GM10248 (cell line): ENCODE results near the gene GRK2.

ENCODE experiments used
- CTCF ChIA-PET: fragments of 300-600 bp; sonication (Branson Sonifier 250); formaldehyde crosslinking; extraction: SDS; loops from one replicate; lab custom pipeline; 2021; ENCODE audit warnings: antibody characterized with exemption; lab: Yijun Ruan, JAX
- POLR2A ChIA-PET: fragments of 350-650 bp; sonication (Branson Sonifier 250); formaldehyde crosslinking; extraction: SDS; loops from one replicate; lab custom pipeline; 2020; ENCODE audit warnings: antibody characterized with exemption; lab: Yijun Ruan, JAX
- DNase-seq: peaks from one replicate; pipeline ENCODE4 v3.0.0; 2012; ENCODE audit errors: extremely low spot score
- CTCF ChIP-seq: IDR thresholded peaks from 2 replicates; pipeline ENCODE4 v1.5.1; 2012; ENCODE audit warnings: mild to moderate bottlenecking, low read depth; ENCODE audit errors: extremely low read depth, missing control alignments, control extremely low read depth

The GRK2 gene

GRCh38 chr11:67278939-67279588 is 12.8 kb downstream of the GRK2 start:
- ChIA-PET CTCF (interaction anchor here (0.7 to 1.9 kb wide), 4 partner anchors 9 to 38 kb away, joined by 3 to 7 read pairs (median 4); partner anchors contain the start of gene ANKRD13D), POLR2A (no interaction called here)
- no peak for TF ChIP-seq CTCF
- no peak for DNase-seq

- no peak for DNase-seq
- no peak for TF ChIP-seq CTCF
- ChIA-PET CTCF (interaction anchor here (0.7 to 1.9 kb wide), 4 partner anchors 9 to 37 kb away, joined by 3 to 7 read pairs (median 4); partner anchors contain the start of gene ANKRD13D), POLR2A (no interaction called here)
Observed at GRCh38 chr11:67279589-67280340, 13.5 kb downstream of the GRK2 start.

GRCh38 chr11:67280341-67280787 is 14.1 kb downstream of the GRK2 start:
- CTCF ChIA-PET = interaction anchor here (1.3 to 1.9 kb wide), 3 partner anchors 8 to 18 kb away, joined by 3 to 7 read pairs (median 5); partner anchors contain the start of gene ANKRD13D
- TF ChIP-seq CTCF = no peak
- DNase-seq = no peak
- POLR2A ChIA-PET = no interaction called here

- ChIA-PET CTCF (interaction anchor here (1.3 to 1.5 kb wide), 2 partner anchors 9 to 14 kb away, joined by 3 to 4 read pairs; no protein-coding TSS in a partner anchor), POLR2A (no interaction called here)
- no peak for DNase-seq
- no peak for TF ChIP-seq CTCF
Observed at GRCh38 chr11:67280788-67281551, 14.7 kb downstream of the GRK2 start.

GRCh38 chr11:67281552-67282150 is 15.4 kb downstream of the GRK2 start:
- DNase-seq = no peak
- ChIA-PET CTCF (interaction anchor here (0.8 to 1.5 kb wide), 3 partner anchors 9 to 15 kb away, joined by 3 to 4 read pairs (median 3); no protein-coding TSS in a partner anchor), POLR2A (no interaction called here)
- TF ChIP-seq CTCF = no peak
